Stimulated activated CD8-positive, alpha-beta memory T cell treated with anti-CD3 and anti-CD28 coated beads, Interleukin-4, amount 100 ng/mL, for 48 hours (primary cell): ENCODE data around the gene KCNH8.

Experiments
- DNase-seq: peaks from one replicate; pipeline ENCODE4 v3.0.0-alpha.2; 2020

The KCNH8 gene

GRCh38 chr3:19254784-19255338, 106.6 kb downstream of the KCNH8 start:
- DNase-seq: no peak

GRCh38 chr3:19256313-19256712, 108.0 kb downstream of the KCNH8 start:
- DNase-seq: no peak

GRCh38 chr3:19263606-19264005, 115.3 kb downstream of the KCNH8 start:
- no peak for DNase-seq

GRCh38 chr3:19264424-19264823, 116.1 kb downstream of the KCNH8 start:
- DNase-seq: no peak

GRCh38 chr3:19267040-19267439, 118.7 kb downstream of the KCNH8 start:
- DNase-seq: no peak

- DNase-seq: no peak
These were observed 122.2 kb downstream of the KCNH8 start for GRCh38 chr3:19270481-19270880.

- no peak for DNase-seq
These were observed 124.0 kb downstream of the KCNH8 start for GRCh38 chr3:19272296-19272695.

- DNase-seq: no peak
These were observed 124.8 kb downstream of the KCNH8 start for GRCh38 chr3:19273091-19273490.

GRCh38 chr3:19274576-19274975, 126.3 kb downstream of the KCNH8 start:
- no peak for DNase-seq

GRCh38 chr3:19284974-19285373, 136.7 kb downstream of the KCNH8 start:
- DNase-seq: no peak

GRCh38 chr3:19293295-19293694, 145.0 kb downstream of the KCNH8 start:
- DNase-seq: no peak

- no peak for DNase-seq
These were observed 146.9 kb downstream of the KCNH8 start for GRCh38 chr3:19295208-19295607.

GRCh38 chr3:19331931-19332330, 183.6 kb downstream of the KCNH8 start:
- DNase-seq: no peak

GRCh38 chr3:19334120-19334519, 185.8 kb downstream of the KCNH8 start:
- DNase-seq: no peak

GRCh38 chr3:19338769-19339168, 190.5 kb downstream of the KCNH8 start:
- DNase-seq: no peak

- DNase-seq: no peak
These were observed 194.1 kb downstream of the KCNH8 start for GRCh38 chr3:19342389-19342788.

- DNase-seq: no peak
These were observed 198.4 kb downstream of the KCNH8 start for GRCh38 chr3:19346759-19347158.

GRCh38 chr3:19347671-19348070, 199.4 kb downstream of the KCNH8 start:
- no peak for DNase-seq

- DNase-seq: no peak
These were observed 200.2 kb downstream of the KCNH8 start for GRCh38 chr3:19348500-19348899.

GRCh38 chr3:19348941-19349564, 200.7 kb downstream of the KCNH8 start:
- no peak for DNase-seq

- no peak for DNase-seq
These were observed 209.6 kb downstream of the KCNH8 start for GRCh38 chr3:19357947-19358346.

GRCh38 chr3:19363071-19363470, 214.8 kb downstream of the KCNH8 start:
- no peak for DNase-seq

- no peak for DNase-seq
These were observed 215.8 kb downstream of the KCNH8 start for GRCh38 chr3:19364148-19364547.

- DNase-seq: no peak
These were observed 217.2 kb downstream of the KCNH8 start for GRCh38 chr3:19365471-19365870.

GRCh38 chr3:19384868-19385267, 236.6 kb downstream of the KCNH8 start:
- no peak for DNase-seq
